ENCODE measurements around the gene DCTN1.

- TF ChIP-seq POLR2A (IDR thresholded peaks at IDR 0.05) (no peak), CTCF (IDR thresholded peaks at IDR 0.05) (no peak)
These were observed 12.3 kb downstream of the DCTN1 start for GRCh38 chr2:74367789-74368188.

Measured in uterus (tissue), 2 donors.